A549 treated with Hydrocortisone at 1 μM for 4 hours (cell line): ENCODE measurements around the gene GPATCH8. TPM values are rescaled to one million over a fixed set of nuclear protein-coding genes. Genes with fewer than 3 reads are reported as not detected.

Source experiments
- total RNA-seq: library from RNA; stranded (reverse); fragments of 200-300 nt; extraction: Qiagen RNA extraction; gene quantifications from 5 replicates; pipeline ENCODE4 v1.2.3, GENCODE V29; 2022

GPATCH8 gene
- 16.0 to 26.4 TPM (median 21.7 TPM) in 5 replicates for total RNA-seq

GRCh38 chr17:44503147-44504029 lies at the start of gene GPATCH8:
Gene GPATCH8, minus strand, starts transcription at chr17:44503406. Its CDS starts 36 bp downstream, at chr17:44503370.

GRCh38 chr17:44389281-44389680 lies 113.9 kb downstream of the GPATCH8 start, which contains the start of gene ITGA2B:
Gene ITGA2B, minus strand, starts transcription at chr17:44389649. Its CDS starts 176 bp downstream, at chr17:44389473.

GRCh38 chr17:44363613-44364159 lies 139.5 kb downstream of the GPATCH8 start, which contains the start of gene FAM171A2:
Gene FAM171A2, minus strand, starts transcription at chr17:44363853. Its CDS starts 139 bp downstream, at chr17:44363714.

Other genes starting within 250 kb of the GPATCH8 start
- gene SLC4A1, start 235.3 kb downstream of the GPATCH8 start, total RNA-seq: not detected in 5 replicates
- 0.48 to 1.2 TPM (median 0.81 TPM) in 5 replicates for gene RUNDC3A, start 194.8 kb downstream of the GPATCH8 start, total RNA-seq
- 156 to 206 TPM (median 192 TPM) in 5 replicates for gene SLC25A39, start 178.6 kb downstream of the GPATCH8 start, total RNA-seq
- 211 to 248 TPM (median 223 TPM) in 5 replicates for gene GRN, start 158.1 kb downstream of the GPATCH8 start, total RNA-seq
- gene FAM171A2, start 139.6 kb downstream of the GPATCH8 start, total RNA-seq: 2.3 to 4.3 TPM (median 3.0 TPM) in 5 replicates
- 1.2 to 1.9 TPM (median 1.6 TPM) in 5 replicates for gene ITGA2B, start 113.8 kb downstream of the GPATCH8 start, total RNA-seq
- 26.3 to 36.5 TPM (median 32.4 TPM) in 5 replicates for gene FZD2, start 54.1 kb upstream of the GPATCH8 start, total RNA-seq
- 1.2 to 2.8 TPM (median 2.4 TPM) in 5 replicates for gene MEIOC, start 153.1 kb upstream of the GPATCH8 start, total RNA-seq
- 24.2 to 38.9 TPM (median 28.5 TPM) in 5 replicates for gene CCDC43, start 186.4 kb upstream of the GPATCH8 start, total RNA-seq
- gene DBF4B, start 205.3 kb upstream of the GPATCH8 start, total RNA-seq: 22.6 to 28.4 TPM (median 24.0 TPM) in 5 replicates